SU-DHL-6 (cell line): Measurements from ENCODE around the gene EMC10.

Experiments
- H2AFZ ChIP-seq: fragments of 200-600 bp; sonication (generic); 2 replicates; pipeline ENCODE4 v1.6.1; 2014; ENCODE audit warnings: low read depth, mild to moderate bottlenecking, moderate library complexity, mixed read lengths, antibody characterized with exemption, low read length; ENCODE audit not compliant: severe bottlenecking
- H3F3A ChIP-seq: fragments of 200-600 bp; shearing (Covaris generic); 2 replicates; pipeline ENCODE4 v1.6.0; 2016; ENCODE audit warnings: antibody characterized with exemption, mild to moderate bottlenecking; ENCODE audit not compliant: insufficient read depth
- H3K27ac ChIP-seq: fragments of 200-600 bp; sonication (generic); 2 replicates; pipeline ENCODE4 v1.5.1; 2016; ENCODE audit warnings: low read depth, mild to moderate bottlenecking, low read length, moderate library complexity, mixed read lengths
- H3K27me3 ChIP-seq: fragments of 200-600 bp; sonication (generic), shearing (Covaris generic); 2 replicates; pipeline ENCODE4 v1.6.0; 2014; ENCODE audit warnings: mild to moderate bottlenecking, low read length
- H3K36me3 ChIP-seq: fragments of 200-600 bp; sonication (generic); 2 replicates; pipeline ENCODE4 v1.6.1; 2014; ENCODE audit warnings: mild to moderate bottlenecking, low read length, mixed read lengths
- H3K4me2 ChIP-seq: fragments of 300-600, 200-600 bp; shearing (Covaris generic), sonication (generic); 2 replicates; pipeline ENCODE4 v1.6.0; 2014; ENCODE audit warnings: low read length, low read depth, mild to moderate bottlenecking; ENCODE audit not compliant: poor library complexity, severe bottlenecking
- H3K4me3 ChIP-seq: fragments of 200-600 bp; sonication (generic); 2 replicates; pipeline ENCODE4 v1.5.1; 2014; ENCODE audit warnings: antibody characterized with exemption, low read length, mild to moderate bottlenecking, mixed read lengths; ENCODE audit not compliant: insufficient read depth, poor library complexity, severe bottlenecking
- H3K79me2 ChIP-seq: fragments of 200-600 bp; sonication (generic); 2 replicates; pipeline ENCODE4 v1.6.1; 2014; ENCODE audit warnings: mild to moderate bottlenecking, low read length, moderate library complexity; ENCODE audit not compliant: insufficient read depth
- H3K9ac ChIP-seq: fragments of 200-600 bp; sonication (generic); 2 replicates; pipeline ENCODE4 v1.7.0; 2014; ENCODE audit warnings: mild to moderate bottlenecking, low read length
- H3K9me2 ChIP-seq: fragments of 200-600 bp; sonication (generic); replicated peaks from 2 replicates; pipeline ENCODE4 v1.6.1; 2014; ENCODE audit warnings: low read length; ENCODE audit not compliant: insufficient read depth
- H3K9me3 ChIP-seq: fragments of 200-600 bp; sonication (generic); 2 replicates; pipeline ENCODE4 v1.6.1; 2014; ENCODE audit warnings: low read length, mixed read lengths; ENCODE audit not compliant: insufficient read depth
- H4K20me1 ChIP-seq: fragments of 200-600 bp; sonication (generic); 2 replicates; pipeline ENCODE4 v1.6.1; 2014; ENCODE audit warnings: low read depth, mild to moderate bottlenecking, antibody characterized with exemption, low read length, moderate library complexity, mixed read lengths
- EZH2phosphoT487 ChIP-seq: fragments of 200-600 bp; sonication (generic), shearing (Covaris generic); conservative IDR thresholded peaks from 2 replicates; pipeline ENCODE4 v1.6.1; 2018; ENCODE audit warnings: mild to moderate bottlenecking, antibody characterized with exemption, low read length, moderate library complexity, mixed read lengths
- TF ChIP-seq, protein P1 (sequence below): fragments of 200-600 bp; sonication (generic); IDR thresholded peaks from one replicate; pipeline ENCODE4 v1.5.1; 2017; ENCODE audit warnings: antibody characterized with exemption, mild to moderate bottlenecking, low read length, moderate library complexity; ENCODE audit not compliant: insufficient read depth, poor library complexity, severe bottlenecking

EMC10 gene

DNA sequence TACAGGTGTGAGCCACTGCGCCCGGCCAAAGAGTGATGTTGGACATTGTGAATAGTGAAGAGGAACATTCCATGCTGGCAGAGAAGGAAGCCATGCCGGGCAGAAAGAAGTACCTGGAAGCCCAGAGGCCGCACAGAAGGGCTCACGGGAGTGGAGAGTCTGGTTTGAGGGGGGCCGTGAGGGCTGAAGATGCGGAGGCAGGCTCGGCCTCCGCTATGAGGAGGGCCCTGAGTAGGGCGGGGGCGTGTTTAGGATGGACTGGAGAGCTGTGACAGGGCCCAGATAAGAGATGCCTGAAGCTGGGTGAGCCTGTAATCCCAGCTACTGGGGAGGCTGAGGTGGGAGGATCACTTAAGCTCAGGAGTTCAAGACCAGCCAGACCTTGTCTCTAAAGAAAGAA lies 33.1 kb downstream of the EMC10 start:
- TF ChIP-seq EZH2phosphoT487 = no peak
- TF ChIP-seq, protein P1, sequence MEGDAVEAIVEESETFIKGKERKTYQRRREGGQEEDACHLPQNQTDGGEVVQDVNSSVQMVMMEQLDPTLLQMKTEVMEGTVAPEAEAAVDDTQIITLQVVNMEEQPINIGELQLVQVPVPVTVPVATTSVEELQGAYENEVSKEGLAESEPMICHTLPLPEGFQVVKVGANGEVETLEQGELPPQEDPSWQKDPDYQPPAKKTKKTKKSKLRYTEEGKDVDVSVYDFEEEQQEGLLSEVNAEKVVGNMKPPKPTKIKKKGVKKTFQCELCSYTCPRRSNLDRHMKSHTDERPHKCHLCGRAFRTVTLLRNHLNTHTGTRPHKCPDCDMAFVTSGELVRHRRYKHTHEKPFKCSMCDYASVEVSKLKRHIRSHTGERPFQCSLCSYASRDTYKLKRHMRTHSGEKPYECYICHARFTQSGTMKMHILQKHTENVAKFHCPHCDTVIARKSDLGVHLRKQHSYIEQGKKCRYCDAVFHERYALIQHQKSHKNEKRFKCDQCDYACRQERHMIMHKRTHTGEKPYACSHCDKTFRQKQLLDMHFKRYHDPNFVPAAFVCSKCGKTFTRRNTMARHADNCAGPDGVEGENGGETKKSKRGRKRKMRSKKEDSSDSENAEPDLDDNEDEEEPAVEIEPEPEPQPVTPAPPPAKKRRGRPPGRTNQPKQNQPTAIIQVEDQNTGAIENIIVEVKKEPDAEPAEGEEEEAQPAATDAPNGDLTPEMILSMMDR = no peak
- Histone ChIP-seq H3K9ac (no peak overlapping the region), H3K27ac (no peak overlapping the region)

DNA sequence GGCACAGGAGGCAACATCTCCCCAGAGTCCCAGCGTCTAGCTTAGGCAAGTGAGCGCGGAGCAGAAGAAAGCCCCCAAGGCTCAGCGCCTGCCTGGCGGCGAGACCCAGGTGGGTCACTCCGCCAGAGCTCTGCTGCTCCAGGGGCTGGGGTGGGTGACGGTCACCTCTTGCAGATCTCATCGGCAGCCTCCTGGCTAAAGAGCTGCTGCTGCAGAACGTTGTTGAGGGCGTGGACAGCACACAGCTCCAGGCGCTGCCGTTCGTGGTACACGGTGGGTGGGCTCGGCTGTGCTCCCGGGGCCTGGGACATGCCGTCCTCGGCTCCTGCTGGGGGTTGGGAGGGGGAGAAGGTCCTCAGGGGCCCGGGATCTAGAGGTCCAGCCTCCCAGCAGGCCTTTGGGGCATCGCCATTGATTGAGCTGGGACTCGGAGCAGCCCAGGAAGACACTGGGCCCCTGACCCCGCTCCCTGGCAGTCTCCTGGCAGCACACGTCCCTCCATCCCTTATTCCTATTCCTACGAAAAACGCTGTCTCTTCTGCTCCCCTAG lies 33.9 kb downstream of the EMC10 start:
- H3K79me2 ChIP-seq = no peaks in the 10 kb centered on the region
- H3K9me2 ChIP-seq = no peaks in the 10 kb centered on the region
- no peaks in the 10 kb centered on the region for H3K27me3 ChIP-seq
- H3K4me3 ChIP-seq = peak overlapping the region; percentile 64
- no peaks in the 10 kb centered on the region for H4K20me1 ChIP-seq
- H2AFZ ChIP-seq = no peak overlapping the region
- TF ChIP-seq, protein P1 = no peak
- no peak for TF ChIP-seq EZH2phosphoT487
- no peak overlapping the region for H3K27ac ChIP-seq
- H3K36me3 ChIP-seq = no peaks in the 10 kb centered on the region
- H3F3A ChIP-seq = no peaks in the 10 kb centered on the region
- no peaks in the 10 kb centered on the region for H3K9me3 ChIP-seq
- H3K9ac ChIP-seq = peak overlapping the region; percentile 80
- peak overlapping the region; percentile 78 for H3K4me2 ChIP-seq

More for the DNA sequence above, 33.1 kb downstream of the EMC10 start:
- H3K9me3 ChIP-seq = no peaks in the 10 kb centered on the region
- H2AFZ ChIP-seq = no peak overlapping the region
- no peaks in the 10 kb centered on the region for H3K79me2 ChIP-seq
- no peaks in the 10 kb centered on the region for H3K36me3 ChIP-seq
- no peak overlapping the region for H3K4me2 ChIP-seq
- H3K27me3 ChIP-seq = no peaks in the 10 kb centered on the region
- H3K9me2 ChIP-seq = no peaks in the 10 kb centered on the region
- no peaks in the 10 kb centered on the region for H4K20me1 ChIP-seq
- H3F3A ChIP-seq = no peaks in the 10 kb centered on the region
- no peak overlapping the region for H3K4me3 ChIP-seq

DNA sequence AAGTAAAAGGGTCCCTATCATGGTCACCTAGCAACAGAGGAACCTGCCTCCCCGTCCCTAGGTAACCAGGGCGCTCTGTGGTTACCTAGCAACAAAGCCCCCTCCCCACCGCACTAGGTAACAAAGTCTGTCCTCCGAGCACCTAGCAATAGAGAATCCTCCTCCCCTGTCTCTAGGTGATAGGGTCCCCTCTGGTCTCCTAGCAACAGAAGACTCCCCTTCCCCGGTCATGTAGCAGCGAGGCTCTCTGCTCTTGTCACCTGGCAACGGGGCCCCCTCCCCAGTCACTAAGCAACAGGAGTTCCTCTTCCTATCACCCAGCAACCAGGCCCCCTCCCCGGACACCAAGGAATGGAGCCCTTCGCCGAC lies 34.4 kb downstream of the EMC10 start:
- H2AFZ ChIP-seq = peak overlapping the region; percentile 76
- no peaks in the 10 kb centered on the region for H3K36me3 ChIP-seq
- no peaks in the 10 kb centered on the region for H3K79me2 ChIP-seq
- H3K9me3 ChIP-seq = no peaks in the 10 kb centered on the region
- TF ChIP-seq EZH2phosphoT487 = no peak
- TF ChIP-seq, protein P1 = no peak
- H3F3A ChIP-seq = no peaks in the 10 kb centered on the region
- peak overlapping the region; percentile 78 for H3K4me2 ChIP-seq
- no peaks in the 10 kb centered on the region for H3K9me2 ChIP-seq
- H3K27ac ChIP-seq = no peak overlapping the region
- peak overlapping the region; percentile 64 for H3K4me3 ChIP-seq
- no peaks in the 10 kb centered on the region for H4K20me1 ChIP-seq
- H3K27me3 ChIP-seq = no peaks in the 10 kb centered on the region
- peak overlapping the region; percentile 80 for H3K9ac ChIP-seq
